Aorta (tissue), 4 donors: ENCODE results near the gene MAPKAPK5. TPM values are rescaled to one million over a fixed set of nuclear protein-coding genes. Genes with fewer than 3 reads are reported as not detected.

Source experiments
- microRNA-seq, 2 donors: library from miRNA; unstranded; fragments of <30 nt; microRNA quantifications; one replicate each; pipeline ENCODE4 v1.2.0, GENCODE V29; 2020
- polyA plus RNA-seq, 2 donors: library from polyadenylated mRNA; stranded (reverse); fragments of 200-250 nt; gene quantifications; one replicate each; pipeline ENCODE4 v1.2.3, GENCODE V29; 2013
- total RNA-seq, 2 donors: library from RNA; stranded (reverse); fragmentation: NEBNext Ultra II Directional; extraction: Animal tissue kit (Norgen Biotek cat#: 25700); gene quantifications; one replicate each; pipeline ENCODE4 v1.2.1, GENCODE V29; 2021
- donor health status: healthy with polysubstance abuse.
- donor health status: Bipolar disorder and iron deficiency.
- donor health status: DM: no; HTN: no; CAD: no.
- donor health status: DM: yes; HTN: yes; CAD: no.

MAPKAPK5 gene
- total and polyA plus RNA-seq, 4 donors = 21.3 to 44.4 (median 30.9) TPM

Small RNA genes lying within 50 kb of the gene (microRNA-seq; reads per million reads assigned to microRNA genes)
- gene MIR6761 = 1.2 to 3.0 reads per million in 2 donors

Other genes starting within 250 kb of the MAPKAPK5 start
- 10 to 100 TPM; 69.4 to 97.5 TPM for gene ATXN2, start 242.9 kb upstream of the MAPKAPK5 start, total RNA-seq
- gene ATXN2, start 242.9 kb upstream of the MAPKAPK5 start, polyA plus RNA-seq = 10 to 100 TPM; 23.8 to 29.3 TPM
- gene BRAP, start 156.3 kb upstream of the MAPKAPK5 start, total RNA-seq = 10 to 100 TPM; 14.0 to 18.0 TPM
- 10 to 100 TPM in 1 of 2 donors, 1 to 10 TPM in 1; 4.9 to 11.8 TPM for gene BRAP, start 156.3 kb upstream of the MAPKAPK5 start, polyA plus RNA-seq
- 10 to 100 TPM; 16.0 to 27.9 TPM for gene ACAD10, start 156.2 kb upstream of the MAPKAPK5 start, total RNA-seq
- gene ACAD10, start 156.2 kb upstream of the MAPKAPK5 start, polyA plus RNA-seq = 10 to 100 TPM in 1 of 2 donors, 1 to 10 TPM in 1; 7.0 to 15.2 TPM
- gene ALDH2, start 75.3 kb upstream of the MAPKAPK5 start, total RNA-seq = 100 to 1,000 TPM; 114 to 134 TPM
- gene ALDH2, start 75.3 kb upstream of the MAPKAPK5 start, polyA plus RNA-seq = 100 to 1,000 TPM in 1 of 2 donors, 10 to 100 TPM in 1; 91.2 to 135 TPM
- gene TMEM116, start 170.9 kb downstream of the MAPKAPK5 start, total RNA-seq = 1 to 10 TPM; 8.5 to 9.9 TPM
- gene TMEM116, start 170.9 kb downstream of the MAPKAPK5 start, polyA plus RNA-seq = 1 to 10 TPM; 2.4 to 9.9 TPM
- gene ERP29, start 171.2 kb downstream of the MAPKAPK5 start, total RNA-seq = 10 to 100 TPM; 41.5 to 62.2 TPM
- 10 to 100 TPM; 91.4 to 96.2 TPM for gene ERP29, start 171.2 kb downstream of the MAPKAPK5 start, polyA plus RNA-seq